WERI-Rb-1 (cell line): ENCODE measurements around the gene TCF12.

Source experiments
- DNase-seq: peaks from one replicate; pipeline ENCODE4 v3.0.0-alpha.2; 2020
- H3K27ac ChIP-seq: fragments of 250-450 bp; sonication (Bioruptor Pico); 2 replicates; pipeline ENCODE4 v1.5.1; 2020; ENCODE audit warnings: mild to moderate bottlenecking, moderate library complexity
- H3K27me3 ChIP-seq: fragments of 250-450 bp; sonication (Bioruptor Pico); 2 replicates; pipeline ENCODE4 v1.5.1; 2021; ENCODE audit warnings: mild to moderate bottlenecking, low read depth, moderate library complexity; ENCODE audit not compliant: insufficient read depth, severe bottlenecking
- H3K36me3 ChIP-seq: fragments of 250-450 bp; sonication (Bioruptor Pico); 2 replicates; pipeline ENCODE4 v1.5.1; 2020; ENCODE audit warnings: mild to moderate bottlenecking, moderate library complexity
- H3K4me3 ChIP-seq: 2 replicates; pipeline ENCODE4 v1.5.1; 2011; ENCODE audit warnings: low read depth, mild to moderate bottlenecking, control low read depth, low read length
- H3K9me3 ChIP-seq: fragments of 250-450 bp; sonication (Bioruptor Pico); 2 replicates; pipeline ENCODE4 v1.5.1; 2021; ENCODE audit warnings: mild to moderate bottlenecking, moderate library complexity; ENCODE audit not compliant: severe bottlenecking
- TF ChIP-seq, protein P1 (sequence below): IDR thresholded peaks from 2 replicates; pipeline ENCODE4 v1.5.1; 2011; ENCODE audit warnings: low read depth, mild to moderate bottlenecking, control low read depth, inconsistent platforms, low read length

The TCF12 gene

GRCh38 chr15:57118013-57118799 lies 199.8 kb downstream of the TCF12 start:
- H3K27ac ChIP-seq = no peak overlapping the region
- no peaks in the 10 kb centered on the region for H3K27me3 ChIP-seq
- TF ChIP-seq, protein P1, sequence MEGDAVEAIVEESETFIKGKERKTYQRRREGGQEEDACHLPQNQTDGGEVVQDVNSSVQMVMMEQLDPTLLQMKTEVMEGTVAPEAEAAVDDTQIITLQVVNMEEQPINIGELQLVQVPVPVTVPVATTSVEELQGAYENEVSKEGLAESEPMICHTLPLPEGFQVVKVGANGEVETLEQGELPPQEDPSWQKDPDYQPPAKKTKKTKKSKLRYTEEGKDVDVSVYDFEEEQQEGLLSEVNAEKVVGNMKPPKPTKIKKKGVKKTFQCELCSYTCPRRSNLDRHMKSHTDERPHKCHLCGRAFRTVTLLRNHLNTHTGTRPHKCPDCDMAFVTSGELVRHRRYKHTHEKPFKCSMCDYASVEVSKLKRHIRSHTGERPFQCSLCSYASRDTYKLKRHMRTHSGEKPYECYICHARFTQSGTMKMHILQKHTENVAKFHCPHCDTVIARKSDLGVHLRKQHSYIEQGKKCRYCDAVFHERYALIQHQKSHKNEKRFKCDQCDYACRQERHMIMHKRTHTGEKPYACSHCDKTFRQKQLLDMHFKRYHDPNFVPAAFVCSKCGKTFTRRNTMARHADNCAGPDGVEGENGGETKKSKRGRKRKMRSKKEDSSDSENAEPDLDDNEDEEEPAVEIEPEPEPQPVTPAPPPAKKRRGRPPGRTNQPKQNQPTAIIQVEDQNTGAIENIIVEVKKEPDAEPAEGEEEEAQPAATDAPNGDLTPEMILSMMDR = no peak
- no peak for DNase-seq
- no peak overlapping the region for H3K4me3 ChIP-seq
- H3K36me3 ChIP-seq = no peaks in the 10 kb centered on the region
- no peaks in the 10 kb centered on the region for H3K9me3 ChIP-seq

DNA sequence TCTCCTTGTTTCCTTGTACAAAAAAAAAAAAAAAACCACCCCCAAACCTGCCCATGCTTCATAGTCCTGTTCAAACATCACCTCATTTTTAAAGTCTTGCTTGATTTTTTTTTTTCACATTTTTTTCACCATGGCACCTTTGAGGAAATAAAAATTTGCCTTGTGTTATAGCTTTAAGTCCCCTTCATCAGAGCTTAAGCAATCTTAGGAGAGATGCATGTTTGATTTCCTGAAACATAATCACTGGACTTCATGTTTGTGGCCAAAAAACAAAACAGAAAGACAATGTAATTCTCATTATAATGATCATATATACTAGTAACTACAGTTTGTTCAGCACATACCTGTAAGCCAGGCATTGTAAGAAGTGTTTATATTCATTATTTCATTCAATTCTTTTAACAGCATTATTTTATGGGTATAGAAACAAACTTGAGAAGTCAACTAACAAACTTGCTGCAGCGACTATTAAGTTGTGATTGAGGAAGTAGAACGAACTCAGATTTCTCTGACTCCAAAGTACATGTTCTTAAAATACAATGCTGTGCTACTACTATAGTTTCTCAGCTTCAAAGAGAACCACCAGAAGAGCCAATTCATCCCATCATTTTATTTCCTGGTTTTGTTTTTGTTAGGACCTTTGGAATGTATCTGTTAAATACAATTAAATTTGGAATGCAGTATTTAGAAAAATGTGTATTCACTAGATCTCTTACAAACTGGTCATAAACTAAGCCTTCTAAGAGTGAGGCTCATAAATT lies 203.8 kb downstream of the TCF12 start:
- H3K9me3 ChIP-seq = no peaks in the 10 kb centered on the region
- TF ChIP-seq, protein P1 = no peak
- H3K4me3 ChIP-seq = no peak overlapping the region
- no peak overlapping the region for H3K27ac ChIP-seq
- peaks cover 8% of the 10 kb centered on the region for H3K36me3 ChIP-seq
- no peaks in the 10 kb centered on the region for H3K27me3 ChIP-seq
- DNase-seq = no peak

DNA sequence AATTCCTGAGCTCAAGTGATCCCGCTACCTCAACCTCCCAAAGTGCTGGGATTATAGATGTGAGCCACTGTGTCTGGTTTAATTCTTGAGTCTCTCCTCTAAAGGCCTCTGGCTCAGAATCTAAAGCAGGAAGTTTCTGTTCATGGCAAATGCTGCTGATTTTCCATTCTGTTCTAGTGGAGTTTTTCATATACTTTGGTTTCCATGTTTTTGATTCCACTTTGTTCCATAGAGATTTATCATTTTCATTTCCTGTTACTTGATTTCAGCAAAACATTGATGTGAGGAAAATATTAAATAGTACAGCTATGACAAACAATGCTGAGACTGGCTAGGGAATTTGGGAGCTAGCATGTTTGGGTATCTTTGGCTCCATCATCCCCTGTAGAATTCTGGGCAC lies 205.6 kb downstream of the TCF12 start:
- TF ChIP-seq, protein P1 = no peak
- Histone ChIP-seq H3K4me3 (no peak overlapping the region), H3K36me3 (peaks cover 8% of the 10 kb centered on the region), H3K9me3 (no peaks in the 10 kb centered on the region), H3K27ac (no peak overlapping the region), H3K27me3 (no peaks in the 10 kb centered on the region)
- DNase-seq = no peak

DNA sequence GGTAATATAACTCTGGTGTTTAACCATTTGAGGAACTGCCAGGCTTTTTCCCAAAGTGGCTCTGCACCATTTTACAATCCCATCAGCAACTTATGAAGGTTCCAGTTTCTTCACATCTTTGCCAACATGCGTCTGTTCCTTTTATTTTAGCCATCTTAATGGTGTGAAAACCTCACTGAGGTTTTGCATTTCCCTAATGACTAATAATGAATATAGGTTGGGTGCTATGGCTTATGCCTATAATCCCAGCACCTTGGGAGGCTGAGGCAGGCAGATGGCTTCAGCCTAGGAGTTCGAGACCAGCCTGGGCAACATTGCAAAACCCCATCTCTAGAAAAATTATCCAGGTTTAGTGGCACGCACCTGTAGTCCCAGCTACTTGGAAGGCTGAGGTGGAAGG lies 210.6 kb downstream of the TCF12 start:
- no peak for DNase-seq
- no peaks in the 10 kb centered on the region for H3K27me3 ChIP-seq

GRCh38 chr15:57130956-57131355 lies 212.5 kb downstream of the TCF12 start:
- no peaks in the 10 kb centered on the region; the same call in 1 of the 2 replicates for H3K36me3 ChIP-seq
- DNase-seq = no peak
- H3K27me3 ChIP-seq = no peaks in the 10 kb centered on the region
- H3K4me3 ChIP-seq = no peak overlapping the region
- no peaks in the 10 kb centered on the region for H3K9me3 ChIP-seq
- TF ChIP-seq, protein P1 = no peak
- H3K27ac ChIP-seq = no peak overlapping the region

More for the DNA sequence above, 210.6 kb downstream of the TCF12 start:
- H3K36me3 ChIP-seq = peaks cover 6% of the 10 kb centered on the region
- H3K4me3 ChIP-seq = no peak overlapping the region
- no peaks in the 10 kb centered on the region for H3K9me3 ChIP-seq
- TF ChIP-seq, protein P1 = no peak
- H3K27ac ChIP-seq = no peak overlapping the region
